Ascending aorta (tissue), 2 donors: Measurements from ENCODE around the gene CFTR. TPM values are rescaled to one million over a fixed set of nuclear protein-coding genes. Genes with fewer than 3 reads are reported as not detected.

Source experiments
- DNase-seq, 2 donors: peaks; one replicate each; pipeline ENCODE4 v3.0.0-alpha.2; 2019; ENCODE audit warnings: low spot score in 2 of 2
- H3K27ac ChIP-seq, 2 donors: fragments of 200-600 bp; sonication (generic); one replicate each; pipeline ENCODE4 v1.5.1; 2016 to 2017; ENCODE audit warnings: mild to moderate bottlenecking in 1 of 2
- H3K27me3 ChIP-seq: fragments of 200-600 bp; sonication (generic); one replicate; pipeline ENCODE4 v1.5.1; 2017
- H3K36me3 ChIP-seq, 2 donors: fragments of 200-600 bp; sonication (generic); one replicate each; pipeline ENCODE4 v1.5.1; 2016
- H3K4me1 ChIP-seq, 2 donors: fragments of 200-600 bp; sonication (generic); one replicate each; pipeline ENCODE4 v1.5.1; 2016 to 2017; ENCODE audit warnings: mild to moderate bottlenecking in 1 of 2
- H3K4me3 ChIP-seq, 2 donors: fragments of 200-600 bp; sonication (generic); one replicate each; pipeline ENCODE4 v1.5.1; 2016 to 2017; ENCODE audit warnings: mild to moderate bottlenecking in 1 of 2
- H3K9me3 ChIP-seq, 2 donors: fragments of 200-600 bp; sonication (generic); one replicate each; pipeline ENCODE4 v1.5.1; 2016
- CTCF ChIP-seq, 3 experiments: fragments of 200-600 bp in 2 of 3; fragments of 450-650 bp in 1 of 3; sonication (generic) in 2 of 3; IDR thresholded peaks; one replicate each; pipeline ENCODE4 v1.5.1; 2016 to 2019; ENCODE audit warnings: antibody characterized with exemption in 3 of 3, mild to moderate bottlenecking in 1 of 3, moderate library complexity in 1 of 3
- intact Hi-C: fragments of 100-400 bp; cut with DNase I; formaldehyde crosslinking; loops from one replicate; pipeline ENCODE4 v1.15.1; 2023
- total RNA-seq: library from RNA; depleted of rRNA; stranded (reverse); fragments of >200 nt; gene quantifications from one replicate; pipeline ENCODE4 v1.1.0, GENCODE V29; 2016

Gene CFTR
- total RNA-seq, 1 donor from 2014 or later: 0.21 TPM

GRCh38 chr7:117648203-117648866 is 168.5 kb downstream of the CFTR start:
- Histone ChIP-seq H3K9me3 (no peaks in the 10 kb centered on the region), H3K4me1 (no peaks in the 10 kb centered on the region), H3K36me3 (no peaks in the 10 kb centered on the region), H3K27me3 (no peaks in the 10 kb centered on the region), H3K27ac (no peak overlapping the region), H3K4me3 (no peak overlapping the region)
- DNase-seq: no peak
- no peak for TF ChIP-seq CTCF (IDR thresholded peaks at IDR 0.05)
- intact Hi-C loops: no loop called here

- Histone ChIP-seq H3K4me1 (no peaks in the 10 kb centered on the region), H3K36me3 (no peaks in the 10 kb centered on the region), H3K9me3 (no peaks in the 10 kb centered on the region), H3K4me3 (no peak overlapping the region), H3K27ac (no peak overlapping the region), H3K27me3 (no peaks in the 10 kb centered on the region)
- intact Hi-C loops: no loop called here
- TF ChIP-seq CTCF (IDR thresholded peaks at IDR 0.05): no peak
- DNase-seq: no peak
Measured at GRCh38 chr7:117652943-117653680, 173.3 kb downstream of the CFTR start.

GRCh38 chr7:117654780-117655179 is 175.0 kb downstream of the CFTR start:
- Histone ChIP-seq H3K27me3 (no peaks in the 10 kb centered on the region), H3K36me3 (no peaks in the 10 kb centered on the region), H3K4me1 (peaks cover 0 to 3% of the 10 kb centered on the region in 2 donors), H3K27ac (no peak overlapping the region), H3K9me3 (no peaks in the 10 kb centered on the region), H3K4me3 (no peak overlapping the region)
- no peak for TF ChIP-seq CTCF (IDR thresholded peaks at IDR 0.05)
- intact Hi-C loops: no loop called here
- no peak for DNase-seq

GRCh38 chr7:117656806-117657205 is 177.0 kb downstream of the CFTR start:
- H3K36me3 ChIP-seq: no peaks in the 10 kb centered on the region
- TF ChIP-seq CTCF (IDR thresholded peaks at IDR 0.05): no peak
- intact Hi-C loops: no loop called here
- H3K27me3 ChIP-seq: no peaks in the 10 kb centered on the region
- no peak overlapping the region for H3K4me3 ChIP-seq
- H3K4me1 ChIP-seq: peaks cover 0 to 11% of the 10 kb centered on the region in 2 donors
- H3K9me3 ChIP-seq: no peaks in the 10 kb centered on the region
- DNase-seq: no peak
- H3K27ac ChIP-seq: no peak overlapping the region

GRCh38 chr7:117659531-117660011 is 179.7 kb downstream of the CFTR start:
- H3K4me3 ChIP-seq: no peak overlapping the region
- intact Hi-C loops: no loop called here
- no peaks in the 10 kb centered on the region for H3K27me3 ChIP-seq
- no peaks in the 10 kb centered on the region for H3K9me3 ChIP-seq
- no peak overlapping the region for H3K27ac ChIP-seq
- H3K36me3 ChIP-seq: no peaks in the 10 kb centered on the region
- H3K4me1 ChIP-seq: peaks cover 0 to 11% of the 10 kb centered on the region in 2 donors
- no peak for TF ChIP-seq CTCF (IDR thresholded peaks at IDR 0.05)
- DNase-seq: no peak
